ENCODE data around the gene RALGDS. TPM values are rescaled to one million over a fixed set of nuclear protein-coding genes. Genes with fewer than 3 reads are reported as not detected.
A peak's percentile ranks its signal among the peaks of the same experiment; 100 is the strongest.

The RALGDS gene
- total and polyA plus RNA-seq, 9 of the 15 experiments (the other 6 are each of a cell fraction or from before 2014, with no cell fraction given), result 0.75 to 43.3 (median 27.1) TPM

- ATAC-seq (no peak), FAIRE-seq (no peak), DNase-seq (ENCODE audit: extremely low read depth in 1 of 4, low spot score in 3 of 4) (no peak)
- Histone ChIP-seq H3K27me3 (ENCODE audit: control insufficient read depth in 2 of 2, insufficient read depth in 2 of 2, low read length in 2 of 2) (no peaks in the 10 kb centered on the region), H3K79me2 (ENCODE audit: control insufficient read depth, insufficient read depth, low read length) (no peaks in the 10 kb centered on the region), H3K36me3 (ENCODE audit: control insufficient read depth, insufficient read depth, low read length) (no peaks in the 10 kb centered on the region), H2AFZ (ENCODE audit: low read depth, low read length) (no peak overlapping the region), H3K9ac (ENCODE audit: insufficient read depth in 1 of 2, low read depth in 2 of 2, low read length in 2 of 2) (no peak overlapping the region), H3K4me2 (ENCODE audit: insufficient read depth, low read length) (no peak overlapping the region), H4K20me1 (replicated peaks; ENCODE audit: control insufficient read depth, insufficient read depth, low read length) (no peaks in the 10 kb centered on the region), H3K27ac (ENCODE audit: extremely low read depth, low read depth, low read length) (no peak overlapping the region), H3K9me1 (ENCODE audit: control insufficient read depth, insufficient read depth, low read length) (no peaks in the 10 kb centered on the region), H3K4me3 (no peak overlapping the region), H3K9me3 (replicated peaks; ENCODE audit: control insufficient read depth, insufficient read depth, low read depth, low read length) (no peaks in the 10 kb centered on the region), H3K4me1 (replicated peaks in 1 of 2; ENCODE audit: control insufficient read depth in 2 of 2, insufficient read depth in 2 of 2, low read length in 2 of 2) (no peaks in the 10 kb centered on the region; a peak in 1 of 5 replicates)
- intact Hi-C loops (cut with micrococcal nuclease) (no loop called here), in situ Hi-C loops (cut with MboI) (no loop called here)
- BruUV-seq (replicated peaks), result no TSS peak
- CTCF ChIA-PET (ENCODE audit: low intra/inter-chr PET ratio), result no interaction called here
- TF ChIP-seq NFXL1 (CRISPR knock-in tag; IDR thresholded peaks at IDR 0.05), result no peak
- no peak for TF ChIP-seq POLR2AphosphoS2 (IDR thresholded peaks at IDR 0.05; ENCODE audit: low read length)
- no peak for TF ChIP-seq MEIS2 (IDR thresholded peaks at IDR 0.05; ENCODE audit: partially characterized antibody)
- TF ChIP-seq PKNOX1 (IDR thresholded peaks at IDR 0.05), result peak; percentile 45
- WGBS (ENCODE audit: insufficient coverage, low coverage, missing lambda C conversion rate), result 24% methylated on average over 7 of the region's 7 CpGs
- POLR2A ChIA-PET, result interaction anchor here (1.0 kb wide), 1 partner anchor 18 kb away, joined by 4 read pairs; no protein-coding TSS in a partner anchor
Observed at GRCh38 chr9:133087429-133088145, 33.5 kb downstream of the RALGDS start.

DNA sequence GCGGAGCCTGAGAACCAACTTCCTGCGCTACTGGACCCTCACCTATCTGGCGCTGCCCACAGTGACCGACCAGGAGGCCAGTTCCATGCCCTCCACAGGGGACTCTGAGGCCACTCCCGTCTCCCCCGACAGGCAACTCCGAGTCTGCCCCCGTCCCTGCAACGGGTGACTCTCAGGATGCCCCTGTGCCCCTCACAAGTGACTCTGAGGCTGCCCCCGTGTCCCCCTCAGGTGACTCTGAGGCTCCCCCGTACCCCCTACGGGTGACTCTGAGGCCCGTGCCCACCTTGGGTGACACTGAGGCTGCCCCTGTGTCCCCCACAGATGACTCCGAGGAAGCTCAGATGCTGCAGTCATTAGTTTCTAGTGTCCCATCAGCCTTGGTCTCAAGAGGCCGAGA, 34.1 kb downstream of the RALGDS start:
- CTCF ChIA-PET (ENCODE audit: low intra/inter-chr PET ratio), result no interaction called here
- H4K20me1 ChIP-seq (replicated peaks; ENCODE audit: control insufficient read depth, insufficient read depth, low read length), result no peaks in the 10 kb centered on the region
- intact Hi-C loops (cut with micrococcal nuclease), result no loop called here

More for the DNA sequence above, 34.1 kb downstream of the RALGDS start:
- Histone ChIP-seq H3K4me1 (replicated peaks in 1 of 2; ENCODE audit: control insufficient read depth in 2 of 2, insufficient read depth in 2 of 2, low read length in 2 of 2) (no peaks in the 10 kb centered on the region; a peak in 1 of 5 replicates), H3K4me3 (no peak overlapping the region), H2AFZ (ENCODE audit: low read depth, low read length) (no peak overlapping the region), H3K9me3 (replicated peaks; ENCODE audit: control insufficient read depth, insufficient read depth, low read depth, low read length) (no peaks in the 10 kb centered on the region), H3K4me2 (ENCODE audit: insufficient read depth, low read length) (no peak overlapping the region), H3K79me2 (ENCODE audit: control insufficient read depth, insufficient read depth, low read length) (no peaks in the 10 kb centered on the region), H3K36me3 (ENCODE audit: control insufficient read depth, insufficient read depth, low read length) (no peaks in the 10 kb centered on the region), H3K27me3 (ENCODE audit: control insufficient read depth in 2 of 2, insufficient read depth in 2 of 2, low read length in 2 of 2) (no peaks in the 10 kb centered on the region), H3K9me1 (ENCODE audit: control insufficient read depth, insufficient read depth, low read length) (no peaks in the 10 kb centered on the region), H3K9ac (ENCODE audit: insufficient read depth in 1 of 2, low read depth in 2 of 2, low read length in 2 of 2) (no peak overlapping the region), H3K27ac (ENCODE audit: extremely low read depth, low read depth, low read length) (no peak overlapping the region)
- POLR2A ChIA-PET, result interaction anchor here (1.0 kb wide), 1 partner anchor 17 kb away, joined by 4 read pairs; no protein-coding TSS in a partner anchor
- FAIRE-seq (no peak), DNase-seq (ENCODE audit: extremely low read depth in 1 of 4, low spot score in 3 of 4) (no peak), ATAC-seq (no peak)
- no peak for TF ChIP-seq ZNF512 (tag; IDR thresholded peaks at IDR 0.05)
- TF ChIP-seq MTA3 (IDR thresholded peaks at IDR 0.05; ENCODE audit: borderline replicate concordance), result no peak
- TF ChIP-seq ZNF589 (CRISPR knock-in tag; IDR thresholded peaks at IDR 0.05; ENCODE audit: low read depth), result no peak
- TF ChIP-seq ATF2 (CRISPR knock-in tag; IDR thresholded peaks at IDR 0.05), result no peak
- TF ChIP-seq CHD4 (IDR thresholded peaks at IDR 0.05; ENCODE audit: insufficient read depth, insufficient replicate concordance, low read depth, low read length, poor library complexity, severe bottlenecking), result no peak
- WGBS (ENCODE audit: insufficient coverage, low coverage, missing lambda C conversion rate), result 6% methylated on average over 14 of the region's 15 CpGs
- BruUV-seq (replicated peaks), result no TSS peak
- in situ Hi-C loops (cut with MboI), result no loop called here
